Natural killer cell (primary cell): Measurements from ENCODE around the gene SIGLECL1. TPM values are rescaled to one million over a fixed set of nuclear protein-coding genes. Genes with fewer than 3 reads are reported as not detected.

Experiments used
- ATAC-seq, 3 donors: fragments of 150-1000 bp in 2 of 3; fragments of 200-7000 bp in 1 of 3; cut with Tn5 transposase; 1 replicate in 1 of 3; 2 replicates in 2 of 3; pipeline ENCODE4 v1.10.0; 2021; ENCODE audit warnings: mild to moderate bottlenecking in 2 of 3, moderate library complexity in 2 of 3
- DNase-seq, 2 donors: peaks; one replicate each; pipeline versions ENCODE4 v3.0.0 to v3.0.0-alpha.2; 2013 to 2021; ENCODE audit warnings: mixed read lengths in 1 of 2
- H3K27ac ChIP-seq: one replicate; pipeline ENCODE4 v1.5.1; 2013; ENCODE audit warnings: mild to moderate bottlenecking, low read length
- H3K27me3 ChIP-seq: one replicate; pipeline ENCODE4 v1.6.1; 2013; ENCODE audit warnings: low read length; ENCODE audit not compliant: control insufficient read depth, insufficient read depth
- H3K36me3 ChIP-seq: one replicate; pipeline ENCODE4 v1.6.1; 2013; ENCODE audit warnings: low read length; ENCODE audit not compliant: control insufficient read depth, insufficient read depth
- H3K4me1 ChIP-seq: one replicate; pipeline ENCODE4 v1.6.1; 2013; ENCODE audit warnings: low read length; ENCODE audit not compliant: control insufficient read depth, insufficient read depth
- H3K4me3 ChIP-seq: one replicate; pipeline ENCODE4 v1.5.1; 2013; ENCODE audit warnings: low read length
- H3K9me3 ChIP-seq: one replicate; pipeline ENCODE4 v1.6.1; 2013; ENCODE audit warnings: low read length; ENCODE audit not compliant: control insufficient read depth, insufficient read depth
- H3K27ac Mint-ChIP-seq, 2 donors: one replicate each; pipeline ENCODE4 v1.8.0; 2022; ENCODE audit warnings: mild to moderate bottlenecking in 2 of 2, mixed read lengths in 2 of 2, moderate library complexity in 1 of 2
- H3K27me3 Mint-ChIP-seq, 2 donors: one replicate each; pipeline ENCODE4 v1.8.0; 2022; ENCODE audit warnings: low read depth in 2 of 2, mixed read lengths in 2 of 2
- H3K36me3 Mint-ChIP-seq: one replicate; pipeline ENCODE4 v1.8.0; 2022; ENCODE audit warnings: mixed read lengths
- H3K4me1 Mint-ChIP-seq, 2 donors: one replicate each; pipeline ENCODE4 v1.8.0; 2022; ENCODE audit warnings: mixed read lengths in 2 of 2
- H3K4me3 Mint-ChIP-seq: one replicate; pipeline ENCODE4 v1.8.0; 2022; ENCODE audit warnings: mild to moderate bottlenecking, moderate library complexity, mixed read lengths
- H3K9me3 Mint-ChIP-seq, 2 donors: one replicate each; pipeline ENCODE4 v1.8.0; 2022; ENCODE audit warnings: mixed read lengths in 2 of 2
- CTCF ChIP-seq: fragments of 200-600 bp; IDR thresholded peaks from one replicate; pipeline ENCODE4 v1.8.0; 2022; ENCODE audit warnings: antibody characterized with exemption
- WGBS: methylation state at CpG from one replicate; pipeline ENCODE4 v1.1.7; 2013; ENCODE audit warnings: missing lambda C conversion rate; ENCODE audit not compliant: insufficient coverage; 5-methylcytosine and 5-hydroxymethylcytosine counted together
- intact Hi-C: fragments of 100-400 bp; cut with micrococcal nuclease; formaldehyde crosslinking; loops from one replicate; pipeline ENCODE4 v1.14.2; 2022
- total RNA-seq, 4 donors: library from RNA; stranded (reverse); fragments of 120-200 nt in 1 of 4; gene quantifications; one replicate each; pipeline versions ENCODE4 v1.2.3 to v1.2.4, GENCODE V29; 2013 to 2022

The SIGLECL1 gene
- total RNA-seq, 3 donors from 2014 or later (not counting 1 experiment from before 2014, with no cell fraction given) = not detected

- peaks cover 0 to 2% of the 10 kb centered on the region in 2 donors for H3K9me3 Mint-ChIP-seq
Observed at GRCh38 chr19:51316688-51317087, 65.8 kb downstream of the SIGLECL1 start.

GRCh38 chr19:51317376-51317775, 66.5 kb downstream of the SIGLECL1 start:
- no peaks in the 10 kb centered on the region for H3K9me3 ChIP-seq
- no peak overlapping the region for H3K27ac ChIP-seq
- H3K9me3 Mint-ChIP-seq = peaks cover 0 to 2% of the 10 kb centered on the region in 2 donors
- no peak for DNase-seq
- WGBS = 88% methylated on average over 3 of the region's 3 CpGs
- H3K4me1 Mint-ChIP-seq = no peaks in the 10 kb centered on the region
- ATAC-seq = no peak
- no peak overlapping the region for H3K27ac Mint-ChIP-seq
- intact Hi-C loops = no loop called here
- H3K27me3 ChIP-seq = no peaks in the 10 kb centered on the region
- no peaks in the 10 kb centered on the region for H3K36me3 Mint-ChIP-seq
- peaks cover 23 to 27% of the 10 kb centered on the region in 2 donors for H3K27me3 Mint-ChIP-seq
- no peak overlapping the region for H3K4me3 ChIP-seq
- H3K36me3 ChIP-seq = no peaks in the 10 kb centered on the region
- H3K4me3 Mint-ChIP-seq = no peak overlapping the region
- TF ChIP-seq CTCF = no peak
- H3K4me1 ChIP-seq = no peaks in the 10 kb centered on the region

More at GRCh38 chr19:51316688-51317087, 65.8 kb downstream of the SIGLECL1 start:
- TF ChIP-seq CTCF = no peak
- 87% methylated on average over 8 of the region's 8 CpGs for WGBS
- no peak for DNase-seq
- H3K4me1 ChIP-seq = no peaks in the 10 kb centered on the region
- Mint-ChIP-seq H3K27ac (no peak overlapping the region), H3K36me3 (no peaks in the 10 kb centered on the region), H3K27me3 (peaks cover 26 to 31% of the 10 kb centered on the region in 2 donors), H3K4me3 (no peak overlapping the region), H3K4me1 (no peaks in the 10 kb centered on the region)
- no peak overlapping the region for H3K27ac ChIP-seq
- intact Hi-C loops = no loop called here
- H3K9me3 ChIP-seq = no peaks in the 10 kb centered on the region
- ATAC-seq = no peak
- peaks cover 2% of the 10 kb centered on the region for H3K27me3 ChIP-seq
- no peak overlapping the region for H3K4me3 ChIP-seq
- no peaks in the 10 kb centered on the region for H3K36me3 ChIP-seq

- no peak for TF ChIP-seq CTCF
- Histone ChIP-seq H3K4me3 (no peak overlapping the region), H3K4me1 (no peaks in the 10 kb centered on the region), H3K36me3 (no peaks in the 10 kb centered on the region), H3K9me3 (no peaks in the 10 kb centered on the region), H3K27ac (no peak overlapping the region), H3K27me3 (no peaks in the 10 kb centered on the region)
- no peak overlapping the region for H3K4me3 Mint-ChIP-seq
- H3K27ac Mint-ChIP-seq = no peak overlapping the region
- intact Hi-C loops = no loop called here
- peaks cover 0 to 2% of the 10 kb centered on the region in 2 donors for H3K9me3 Mint-ChIP-seq
- WGBS = 64% methylated on average over 1 of the region's 1 CpG
- DNase-seq (no peak), ATAC-seq (no peak)
- no peaks in the 10 kb centered on the region for H3K4me1 Mint-ChIP-seq
- no peaks in the 10 kb centered on the region for H3K36me3 Mint-ChIP-seq
- H3K27me3 Mint-ChIP-seq = peaks cover 23 to 27% of the 10 kb centered on the region in 2 donors
Observed at GRCh38 chr19:51317968-51318367, 67.1 kb downstream of the SIGLECL1 start.

Other genes starting within 250 kb of the SIGLECL1 start
- gene KLK8, start 249.5 kb upstream of the SIGLECL1 start, total RNA-seq = not detected
- not detected for gene KLK10, start 231.4 kb upstream of the SIGLECL1 start, total RNA-seq
- not detected for gene KLK11, start 224.5 kb upstream of the SIGLECL1 start, total RNA-seq
- not detected for gene KLK12, start 216.1 kb upstream of the SIGLECL1 start, total RNA-seq
- not detected for gene KLK13, start 186.0 kb upstream of the SIGLECL1 start, total RNA-seq
- gene KLK14, start 168.2 kb upstream of the SIGLECL1 start, total RNA-seq = 1 to 10 TPM in 2 of 3 donors, under 1 TPM in 1; 0.64 to 1.3 (median 1.1) TPM
- gene CTU1, start 142.7 kb upstream of the SIGLECL1 start, total RNA-seq = 1 to 10 TPM; 2.5 to 6.5 (median 3.8) TPM
- gene SIGLEC9, start 126.2 kb upstream of the SIGLECL1 start, total RNA-seq = 10 to 100 TPM; 13.0 to 15.3 (median 13.8) TPM
- 10 to 100 TPM; 48.6 to 56.0 (median 49.5) TPM for gene SIGLEC7, start 108.8 kb upstream of the SIGLECL1 start, total RNA-seq
- 1 to 10 TPM; 2.3 to 6.5 (median 6.0) TPM for gene CD33, start 26.0 kb upstream of the SIGLECL1 start, total RNA-seq
- gene IGLON5, start 60.6 kb downstream of the SIGLECL1 start, total RNA-seq = not detected
- under 1 TPM in 2 of 3 donors, not detected in 1; 0.52 to 0.68 TPM for gene VSIG10L, start 91.1 kb downstream of the SIGLECL1 start, total RNA-seq
- gene ETFB, start 115.3 kb downstream of the SIGLECL1 start, total RNA-seq = 10 to 100 TPM; 44.9 to 60.1 (median 55.0) TPM
- 10 to 100 TPM; 72.8 to 83.2 (median 75.3) TPM for gene CLDND2, start 117.9 kb downstream of the SIGLECL1 start, total RNA-seq
- 1,000 to 10,000 TPM; 2,907 to 3,894 (median 3,151) TPM for gene NKG7, start 121.6 kb downstream of the SIGLECL1 start, total RNA-seq
- 10 to 100 TPM in 1 of 3 donors, 1 to 10 TPM in 2; 5.9 to 10.3 (median 8.5) TPM for gene LIM2, start 136.9 kb downstream of the SIGLECL1 start, total RNA-seq
- gene C19orf84, start 139.5 kb downstream of the SIGLECL1 start, total RNA-seq = 1 to 10 TPM; 1.4 to 3.6 (median 1.7) TPM
- 10 to 100 TPM in 1 of 3 donors, 1 to 10 TPM in 2; 1.7 to 28.9 (median 6.6) TPM for gene SIGLEC10, start 166.6 kb downstream of the SIGLECL1 start, total RNA-seq
- not detected for gene SIGLEC8, start 207.4 kb downstream of the SIGLECL1 start, total RNA-seq
- gene CEACAM18, start 227.5 kb downstream of the SIGLECL1 start, total RNA-seq = not detected